ENCODE data around the gene TAF1B.

The TAF1B gene

DNA sequence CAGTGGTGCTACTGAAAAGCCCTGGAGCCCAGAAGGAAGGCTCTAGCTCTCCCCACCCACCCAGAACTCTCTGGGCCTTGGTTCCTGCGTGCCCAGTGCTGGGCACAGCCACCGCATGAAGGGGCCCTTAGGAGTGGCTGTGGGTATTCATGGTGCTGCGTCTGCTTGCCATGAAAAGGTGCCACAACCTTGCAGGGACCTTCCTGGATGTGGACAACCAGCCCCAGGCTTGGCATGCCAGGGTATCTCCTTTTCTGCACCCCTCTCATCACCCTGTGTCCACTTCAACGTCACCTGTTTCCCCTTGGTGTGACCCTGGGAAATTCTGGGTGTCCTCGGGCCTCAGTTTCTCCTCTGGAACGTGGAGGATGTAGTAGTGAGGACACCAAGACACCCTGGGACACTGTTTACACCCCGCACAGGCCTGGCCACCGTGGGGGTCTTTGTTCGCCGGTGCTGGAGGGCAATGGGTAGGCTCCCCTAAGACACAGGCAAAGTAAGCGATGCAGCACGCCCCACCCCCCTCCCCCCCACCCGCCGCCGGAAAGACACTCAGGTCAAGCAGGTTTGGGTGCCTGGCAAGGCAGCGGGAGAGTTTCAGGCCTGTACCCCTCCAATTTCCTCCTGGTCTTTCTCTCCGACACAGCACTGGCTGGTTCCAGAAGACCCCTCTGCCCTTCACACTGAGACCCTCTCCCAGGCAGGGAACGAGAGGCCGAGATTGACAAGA is 34.8 kb upstream of the TAF1B start:
- DNase-seq (ENCODE audit: low spot score): no peak

DNA sequence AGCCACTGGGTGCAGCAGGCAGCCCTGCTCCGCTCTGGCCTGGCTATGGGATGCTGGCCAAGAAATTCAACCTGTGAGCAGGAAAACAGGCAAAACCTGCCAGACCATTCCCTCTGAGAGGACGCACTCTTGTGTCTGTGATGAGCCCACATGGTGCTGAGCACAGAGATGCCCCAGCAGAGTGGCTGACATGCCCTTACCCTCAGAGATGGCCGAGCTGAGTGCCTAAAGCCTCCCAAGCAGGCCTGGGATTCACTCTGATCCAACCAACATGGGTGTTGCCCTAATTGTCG is 34.3 kb upstream of the TAF1B start:
- no peak for DNase-seq (ENCODE audit: low spot score)

- DNase-seq (ENCODE audit: low spot score): no peak
Observed at GRCh38 chr2:9809448-9810088, 33.7 kb upstream of the TAF1B start.

DNA sequence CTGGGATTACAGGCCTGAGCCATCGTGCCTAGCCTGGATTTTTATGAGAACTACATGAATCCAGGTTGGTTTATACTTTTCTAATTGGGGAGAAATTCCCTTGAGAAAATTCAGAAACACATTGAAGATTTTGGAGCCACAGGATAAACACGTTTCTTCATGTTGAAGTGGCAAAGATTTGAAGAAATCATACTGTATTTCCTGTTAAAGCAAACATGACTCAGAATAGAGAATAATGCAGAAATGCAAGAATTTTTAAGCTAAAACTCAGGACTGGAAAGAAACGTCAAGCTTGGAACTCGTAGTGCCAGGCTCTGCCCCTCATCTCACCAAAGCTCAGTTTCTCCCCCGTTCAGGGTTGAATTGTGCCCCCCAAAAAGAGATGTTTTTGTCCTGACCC is 32.1 kb upstream of the TAF1B start:
- no peak for DNase-seq (ENCODE audit: low spot score)

DNA sequence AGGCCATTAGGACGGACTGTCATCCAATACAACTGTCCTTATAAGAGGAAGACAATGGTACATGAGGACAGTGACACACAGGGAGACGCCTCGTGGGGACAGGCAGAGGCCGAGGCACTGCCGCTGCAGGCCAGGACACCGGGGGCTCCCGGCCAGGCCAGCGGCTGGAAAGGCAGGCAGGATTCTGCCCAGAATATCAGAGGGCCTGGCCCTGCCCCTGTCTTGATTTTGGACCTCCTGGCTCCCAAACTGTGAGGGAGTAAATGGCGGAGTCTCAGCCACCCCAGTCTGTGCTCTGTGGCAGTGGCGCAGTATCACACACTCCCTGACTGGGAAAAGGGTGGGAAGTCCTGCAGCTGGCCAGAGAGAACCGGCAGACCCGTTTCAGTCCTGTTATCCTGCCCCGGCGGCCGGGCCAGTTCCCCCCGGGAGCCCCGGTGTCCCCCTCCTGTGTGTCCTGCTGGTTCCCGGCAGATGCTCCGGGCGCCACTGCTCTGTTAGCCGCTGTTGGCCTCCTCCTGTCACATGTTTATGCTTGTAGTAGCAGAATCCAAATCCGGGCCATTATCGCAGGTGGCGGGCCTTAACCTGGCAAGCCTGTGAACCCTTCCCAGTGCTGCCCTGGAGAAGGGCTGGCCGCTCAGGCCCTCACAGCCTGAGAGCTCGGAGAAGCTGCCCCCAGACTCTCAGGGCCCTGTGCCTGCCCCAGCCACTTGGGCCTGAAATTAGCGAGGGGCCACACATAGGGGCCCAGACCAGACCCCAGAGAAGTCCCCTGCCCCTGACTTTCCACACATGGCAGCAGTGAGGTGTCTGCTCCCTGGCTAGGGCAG is 31.4 kb upstream of the TAF1B start:
- DNase-seq (ENCODE audit: low spot score): no peak

- DNase-seq (ENCODE audit: low spot score): no peak
Observed at GRCh38 chr2:9812945-9813311, 30.3 kb upstream of the TAF1B start.

DNA sequence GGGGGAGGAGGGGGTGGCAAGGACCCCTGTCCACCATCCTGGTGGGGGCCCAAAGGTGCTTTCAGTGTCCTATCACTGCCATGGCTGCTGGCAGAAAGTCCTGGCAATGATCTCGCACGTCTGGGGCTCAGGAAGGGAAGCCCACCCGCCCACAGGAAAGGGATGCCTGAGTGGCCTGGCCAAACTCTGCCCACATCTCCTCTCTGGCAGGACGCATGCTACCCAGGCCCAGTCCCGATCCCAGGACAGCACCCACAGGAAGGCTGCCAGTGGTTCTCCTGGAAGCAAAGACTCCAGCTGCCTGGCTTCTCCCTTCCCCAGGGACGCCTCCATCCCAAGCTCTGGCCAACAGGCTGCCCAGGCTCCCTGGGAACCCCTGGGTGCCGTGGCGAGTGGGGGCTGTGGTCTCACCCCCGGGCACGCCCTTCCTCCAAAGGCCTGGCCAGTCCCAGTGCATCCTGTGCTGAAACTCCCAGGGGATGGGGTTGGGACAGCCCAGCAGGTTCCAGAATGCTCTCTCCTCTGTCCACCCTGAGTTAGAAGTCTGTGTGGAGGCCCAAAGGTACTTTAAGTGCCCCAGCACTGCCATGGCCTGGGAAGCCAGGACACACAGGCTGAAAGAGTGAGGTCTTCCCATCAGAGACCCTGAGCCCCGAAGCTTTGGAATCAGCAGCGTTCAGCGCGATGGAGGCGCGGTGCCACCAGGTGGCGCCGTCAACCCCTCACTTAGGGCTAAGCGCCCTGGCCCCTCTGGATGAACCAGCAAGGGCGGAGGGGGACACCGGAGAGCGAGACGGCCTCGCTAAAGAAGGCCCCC is 29.8 kb upstream of the TAF1B start:
- peak; percentile 76 for DNase-seq (ENCODE audit: low spot score)

- DNase-seq (ENCODE audit: low spot score): no peak
Observed at GRCh38 chr2:9814129-9814868, 29.0 kb upstream of the TAF1B start.

DNA sequence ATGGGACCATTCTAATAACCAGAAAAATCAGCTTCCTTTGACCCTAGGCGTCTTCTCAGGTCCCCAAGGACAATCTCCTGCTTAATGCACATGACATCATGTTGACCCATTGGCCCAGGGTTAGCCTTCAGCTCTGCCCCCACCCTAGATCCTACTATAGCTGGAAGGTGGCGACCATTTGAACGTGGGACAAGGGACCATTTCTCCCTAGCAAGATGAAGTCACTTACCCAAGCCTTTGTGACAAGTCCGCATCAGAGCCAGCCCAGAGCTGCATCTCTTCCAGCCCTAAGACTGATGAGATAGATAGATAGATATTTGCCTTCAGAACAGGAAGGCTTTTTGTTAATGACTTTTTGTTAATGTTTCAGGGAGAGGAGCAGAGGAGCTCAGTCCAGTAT is 28.2 kb upstream of the TAF1B start:
- no peak for DNase-seq (ENCODE audit: low spot score)

- no peak for DNase-seq (ENCODE audit: low spot score)
Observed at GRCh38 chr2:9815844-9816279, 27.4 kb upstream of the TAF1B start.

GRCh38 chr2:9818097-9818496 is 25.2 kb upstream of the TAF1B start:
- no peak for DNase-seq (ENCODE audit: low spot score)

DNA sequence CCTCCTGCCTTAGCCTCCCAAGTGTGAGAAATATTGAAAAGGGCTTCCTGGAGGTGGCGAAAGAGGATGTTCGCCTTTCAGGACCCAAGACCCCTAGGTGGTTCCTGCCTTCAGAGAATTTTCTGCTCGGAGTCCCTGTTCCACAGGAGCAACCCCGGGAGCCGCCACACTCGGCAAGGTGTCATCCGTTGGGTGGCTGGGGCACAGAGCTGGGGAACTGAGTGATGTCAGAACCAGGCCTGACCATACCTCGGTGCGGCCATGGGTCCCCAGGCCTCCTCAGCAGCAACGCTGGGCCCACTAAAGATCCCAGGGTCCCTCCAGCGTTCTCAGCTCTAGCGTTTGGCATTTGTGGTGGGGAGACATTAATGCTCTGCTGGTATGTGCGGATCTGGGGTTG is 23.7 kb upstream of the TAF1B start:
- no peak for DNase-seq (ENCODE audit: low spot score)

- DNase-seq (ENCODE audit: low spot score): no peak
Observed at GRCh38 chr2:9820020-9820973, 23.0 kb upstream of the TAF1B start.

DNA sequence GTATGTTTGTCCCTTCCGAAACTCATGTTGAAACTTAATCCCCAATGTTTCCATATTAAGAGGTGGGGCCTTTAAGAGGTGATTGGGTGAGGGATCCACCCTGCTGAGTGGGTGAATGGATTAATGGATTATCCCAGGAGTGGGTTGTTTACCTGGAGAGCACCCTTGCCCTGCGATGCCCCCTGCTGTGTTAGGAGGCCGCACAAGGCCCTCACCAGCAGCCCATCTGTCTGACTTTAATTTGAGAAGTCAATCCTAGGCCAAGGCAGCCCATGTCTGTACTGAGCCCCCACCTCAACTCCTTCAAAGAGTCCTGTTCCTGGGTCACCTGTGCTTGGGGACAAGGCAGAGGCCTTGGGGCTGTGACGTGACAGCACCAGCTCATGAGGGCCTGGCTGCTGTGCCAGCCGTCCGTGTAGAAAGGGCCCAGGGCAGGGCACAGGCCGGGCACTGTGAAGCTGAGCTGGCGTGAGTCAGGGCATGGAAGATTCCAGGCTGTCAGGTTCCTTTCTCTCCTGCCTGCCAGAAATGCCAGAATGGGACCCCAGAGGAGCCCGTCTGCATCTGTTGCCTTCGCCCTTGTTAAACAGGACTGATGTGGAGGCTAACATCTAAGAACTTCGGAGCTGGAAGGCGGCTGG is 21.3 kb upstream of the TAF1B start:
- DNase-seq (ENCODE audit: low spot score): no peak

- DNase-seq (ENCODE audit: low spot score): no peak
Observed at GRCh38 chr2:9824441-9824840, 18.8 kb upstream of the TAF1B start.

- no peak for DNase-seq (ENCODE audit: low spot score)
Observed at GRCh38 chr2:9824956-9825720, 18.1 kb upstream of the TAF1B start.

DNA sequence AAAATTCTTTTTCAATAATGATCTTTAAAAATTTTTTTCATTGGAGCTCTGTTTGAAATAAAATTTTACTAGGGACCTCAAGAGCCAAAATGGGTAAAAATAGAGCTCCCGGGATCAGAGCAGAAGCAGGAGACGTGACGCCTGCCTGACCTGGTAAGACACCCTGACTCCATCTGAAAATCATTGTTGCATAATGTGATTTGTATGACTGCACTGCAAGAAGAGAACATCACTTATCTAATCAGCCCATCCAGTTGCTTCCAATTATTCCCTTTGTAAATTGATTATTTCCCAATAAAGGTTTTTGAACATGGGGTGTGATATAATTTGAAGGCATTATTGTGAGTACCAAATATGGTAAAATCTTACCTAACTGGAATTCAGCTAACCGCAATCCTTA is 17.1 kb upstream of the TAF1B start:
- DNase-seq (ENCODE audit: low spot score): no peak

- no peak for DNase-seq (ENCODE audit: low spot score)
Observed at GRCh38 chr2:9830685-9831410, 12.4 kb upstream of the TAF1B start.

- no peak for DNase-seq (ENCODE audit: low spot score)
Observed at GRCh38 chr2:9831670-9832069, 11.6 kb upstream of the TAF1B start.
